ENCODE data around the gene CTNNA2.
"Not testable (repeated sequence)": the region's sequence is repeated elsewhere in the genome, so short reads cannot be mapped to it uniquely, and the experiment has no call there.

The CTNNA2 gene

DNA sequence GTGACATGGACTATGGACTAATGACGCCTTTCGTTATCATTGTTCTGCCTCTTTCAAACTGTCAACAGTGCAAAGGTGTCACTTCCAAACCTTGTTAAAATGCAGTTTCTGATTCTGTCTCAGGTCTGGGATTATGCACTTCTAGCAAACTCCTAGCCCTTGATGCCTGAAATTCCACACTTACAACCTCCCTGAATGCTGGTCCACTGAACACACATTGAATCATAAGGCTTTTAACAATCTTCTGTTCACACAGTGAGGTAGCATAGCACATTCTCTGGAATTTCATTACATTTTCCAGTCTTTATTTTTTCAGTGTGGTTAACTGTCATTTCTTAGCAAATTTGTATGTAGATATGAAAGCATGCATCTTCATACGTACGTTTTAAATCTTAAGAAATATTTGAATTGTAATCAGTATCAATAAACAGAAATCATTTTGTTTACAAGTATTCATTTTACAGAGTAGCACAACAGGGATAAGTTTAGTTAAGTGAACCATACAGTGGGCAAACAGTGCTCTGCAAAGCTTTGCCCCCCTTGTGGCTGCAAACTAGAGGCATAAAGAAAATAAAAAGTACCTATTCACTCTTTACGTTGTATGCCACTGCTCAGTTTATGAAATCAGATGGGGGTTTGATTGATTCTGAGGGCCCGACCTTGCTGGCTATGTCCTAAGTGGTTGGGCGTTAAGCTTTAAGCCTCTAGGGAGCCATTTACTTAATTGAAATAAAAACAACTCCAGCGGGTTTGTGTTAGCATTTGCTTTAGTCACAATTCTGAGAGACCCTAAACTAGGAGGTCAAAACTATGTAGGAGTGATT is 540.9 kb downstream of the CTNNA2 start:
- DNase-seq: no peak

DNA sequence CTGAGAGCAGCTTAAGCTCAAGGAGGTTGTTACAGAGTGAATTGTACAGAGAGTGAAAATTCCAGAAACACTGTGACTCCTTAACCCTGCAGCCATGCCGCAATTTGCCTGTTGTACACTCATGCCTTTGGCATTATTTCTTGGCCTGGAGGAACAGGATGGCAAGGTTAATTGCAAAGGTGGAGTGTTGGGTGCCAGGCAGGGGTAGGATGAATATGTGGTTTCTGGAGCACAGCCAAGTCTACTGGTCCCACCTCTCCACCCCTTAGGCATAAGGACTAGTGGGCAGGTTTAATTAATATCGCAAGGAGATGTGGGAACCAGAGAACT is 541.5 kb downstream of the CTNNA2 start:
- DNase-seq: no peak

DNA sequence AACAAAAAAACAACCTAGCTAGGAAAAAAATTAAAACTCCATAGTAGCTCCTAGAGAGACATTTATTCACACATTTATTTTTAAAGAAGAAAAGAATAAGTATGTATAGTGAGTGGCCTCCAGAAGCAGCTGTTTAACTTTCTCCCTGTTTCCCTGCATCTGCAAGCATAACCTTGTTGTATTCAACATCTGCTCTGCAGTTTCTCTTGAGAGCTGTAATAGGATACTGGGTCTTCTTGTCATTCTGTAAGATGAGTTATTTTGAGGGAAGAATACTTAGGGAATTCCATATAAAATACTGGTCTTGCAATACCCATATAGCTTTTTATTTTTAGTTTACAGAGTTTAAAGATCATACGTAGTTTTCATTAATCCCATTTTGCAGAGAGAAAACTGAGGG is 545.1 kb downstream of the CTNNA2 start:
- no peak for DNase-seq

DNA sequence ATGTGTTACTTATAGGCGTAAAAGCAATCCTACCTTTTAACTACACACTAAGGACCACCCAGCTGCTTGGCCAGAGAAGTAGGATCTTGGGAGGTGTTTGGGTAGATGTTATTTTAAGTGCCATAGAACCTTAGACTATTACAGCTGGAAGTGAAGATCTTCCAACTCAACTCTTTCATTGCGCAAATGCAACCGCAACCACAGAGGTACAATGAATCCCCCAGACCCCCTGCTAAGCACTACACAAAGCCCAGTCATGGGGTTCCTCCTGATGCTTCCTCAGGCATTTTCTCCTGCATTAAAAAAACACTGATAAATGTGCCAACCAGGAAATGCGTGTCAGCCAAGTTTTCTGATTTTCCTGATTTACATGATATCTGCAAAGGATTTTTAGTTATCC is 545.7 kb downstream of the CTNNA2 start:
- DNase-seq: no peak

DNA sequence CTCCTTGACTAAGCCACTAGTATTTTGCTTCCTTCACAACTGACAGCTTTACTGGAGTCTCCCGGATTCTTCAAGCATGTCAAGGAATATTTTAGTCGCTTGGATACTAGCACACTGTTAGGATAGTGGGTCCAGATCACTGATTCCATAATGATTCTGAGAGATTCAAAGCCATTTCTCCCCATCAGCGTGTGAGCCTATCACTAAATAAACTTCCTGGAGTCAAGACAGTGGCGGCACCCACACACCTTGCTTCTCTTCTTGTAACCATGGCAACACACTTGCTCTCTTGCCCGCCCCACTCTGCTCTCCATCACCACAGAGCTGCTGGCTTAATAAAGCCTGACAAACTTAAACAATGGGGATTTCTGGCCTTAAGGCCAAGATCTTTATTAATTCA is 546.6 kb downstream of the CTNNA2 start:
- DNase-seq: no peak

DNA sequence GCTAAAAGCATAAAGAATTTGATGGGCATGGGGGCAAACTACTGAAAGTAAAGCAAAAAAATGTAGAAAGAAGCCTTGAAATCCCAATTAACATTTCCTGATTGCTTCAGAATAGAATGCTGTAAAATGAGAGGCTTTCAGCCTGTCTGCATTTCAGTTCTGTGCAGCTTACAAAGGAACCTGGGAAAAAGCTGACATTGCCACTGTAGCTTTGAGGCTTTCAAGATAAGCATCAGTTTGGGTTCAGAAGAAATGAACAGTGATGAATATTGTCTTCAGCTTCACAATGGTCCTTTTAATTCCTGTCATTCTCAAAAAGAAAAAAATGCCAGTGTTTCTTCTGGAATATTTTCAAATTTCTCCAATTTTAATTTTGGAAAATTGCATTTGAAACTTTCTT is 549.0 kb downstream of the CTNNA2 start:
- no peak for DNase-seq

DNA sequence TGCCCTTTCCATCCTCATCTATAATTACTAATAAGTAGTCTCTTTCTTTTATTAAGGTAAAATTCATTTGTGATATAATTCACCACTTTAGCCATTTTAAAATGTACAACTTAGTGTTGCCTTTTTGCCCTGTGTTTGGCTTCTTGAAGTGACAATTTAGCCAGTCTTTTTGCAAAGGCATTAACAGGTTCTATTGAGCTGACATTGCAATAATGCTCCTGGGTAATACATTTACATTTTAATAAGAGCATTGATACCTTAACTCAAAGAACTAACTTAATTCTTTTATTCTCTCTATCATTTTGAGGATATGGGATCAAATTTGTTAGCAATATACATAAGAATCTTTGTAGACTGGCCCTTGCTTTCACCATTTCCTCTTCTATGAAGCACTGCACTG is 549.4 kb downstream of the CTNNA2 start:
- no peak for DNase-seq

DNA sequence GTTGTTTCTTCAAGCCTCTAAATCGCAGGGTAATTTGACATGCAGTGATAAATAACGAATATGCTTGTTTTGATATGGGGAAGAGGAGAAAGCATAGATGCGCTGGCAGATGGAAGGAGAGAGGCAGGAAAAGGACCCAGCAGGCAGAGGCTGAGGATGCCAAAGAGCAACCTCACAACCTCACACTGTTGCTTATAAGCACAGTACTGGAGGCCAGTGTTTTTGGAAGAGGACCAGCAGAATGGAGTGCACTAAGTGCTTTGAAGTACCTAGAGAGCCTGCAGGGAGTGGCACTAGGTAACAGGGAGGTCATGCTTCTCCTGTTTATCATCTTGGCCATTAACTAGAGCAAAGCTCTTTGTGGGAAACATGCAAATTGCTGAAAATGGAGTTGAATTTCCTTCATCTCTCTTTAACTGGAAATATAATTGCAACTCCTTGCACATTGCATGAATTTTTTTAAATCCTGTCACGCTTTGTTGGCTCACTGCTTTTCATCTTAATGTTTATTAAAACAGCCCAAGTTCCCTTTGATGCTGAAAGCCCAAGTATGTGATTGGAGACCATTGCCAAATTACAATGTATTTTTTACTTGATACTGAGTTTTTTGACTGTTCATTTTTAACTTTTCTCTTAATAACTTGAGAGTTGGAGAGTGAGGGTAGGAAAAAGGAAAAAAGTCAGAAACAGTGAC is 555.3 kb downstream of the CTNNA2 start:
- DNase-seq: no peak

DNA sequence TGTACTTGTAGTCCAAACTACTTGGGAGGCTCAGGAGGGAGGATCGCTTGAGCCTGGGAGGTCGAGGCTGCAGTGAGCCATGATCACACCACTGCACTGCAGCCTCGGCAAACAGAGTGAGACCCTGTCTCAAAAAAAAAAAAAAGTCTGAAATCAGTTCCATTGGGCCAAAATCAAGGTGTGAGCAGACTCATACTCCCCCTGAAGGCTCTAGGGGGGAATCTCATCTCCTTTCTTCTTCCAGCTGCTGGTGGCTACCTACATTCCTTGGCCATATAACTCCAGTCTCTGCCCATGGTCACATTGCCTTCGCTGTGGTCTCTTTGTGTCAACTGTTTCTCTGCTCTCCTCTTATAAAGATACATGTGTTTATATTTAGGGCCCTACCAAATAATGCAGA is 557.7 kb downstream of the CTNNA2 start:
- no peak for DNase-seq

DNA sequence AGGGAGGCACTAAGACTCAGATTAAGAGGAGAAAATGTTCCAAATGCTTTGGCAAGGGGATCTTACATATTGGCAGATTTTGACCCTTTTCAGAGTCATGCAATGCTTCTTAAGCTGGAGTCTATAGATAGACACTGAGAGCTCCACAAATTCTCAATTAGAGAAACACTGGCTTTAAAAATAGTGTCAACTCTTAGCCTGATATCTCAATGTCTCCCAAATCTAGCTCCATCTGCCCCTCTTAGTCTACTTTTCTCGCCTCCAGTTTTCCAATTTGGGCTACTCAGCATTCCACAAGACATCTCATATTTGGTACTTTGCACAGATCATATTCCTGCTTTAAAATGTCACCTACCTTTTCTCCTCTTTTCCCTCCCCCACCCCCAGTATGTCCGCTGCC is 559.1 kb downstream of the CTNNA2 start:
- DNase-seq: no peak

DNA sequence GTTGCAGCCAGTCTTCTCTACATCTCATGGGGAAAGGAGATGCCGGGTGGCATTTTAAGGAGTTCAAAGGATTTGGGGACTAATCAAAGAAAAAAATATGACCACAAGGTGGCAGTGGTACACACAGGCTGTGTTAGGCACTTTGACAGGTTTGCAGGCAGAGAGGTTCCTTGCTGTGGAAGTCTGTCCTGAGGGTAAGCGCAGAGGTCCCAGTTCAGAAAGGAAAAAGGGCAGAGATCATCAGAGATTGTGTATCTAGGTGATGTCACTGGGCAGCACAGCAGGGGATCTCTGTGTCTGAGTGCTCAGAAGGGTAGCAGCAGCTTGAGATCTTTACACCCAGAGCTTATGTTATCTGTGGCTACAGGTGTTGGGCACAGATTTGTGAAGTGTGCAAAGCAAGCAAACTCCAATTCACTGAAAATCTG is 560.3 kb downstream of the CTNNA2 start:
- DNase-seq: peak; percentile 79

DNA sequence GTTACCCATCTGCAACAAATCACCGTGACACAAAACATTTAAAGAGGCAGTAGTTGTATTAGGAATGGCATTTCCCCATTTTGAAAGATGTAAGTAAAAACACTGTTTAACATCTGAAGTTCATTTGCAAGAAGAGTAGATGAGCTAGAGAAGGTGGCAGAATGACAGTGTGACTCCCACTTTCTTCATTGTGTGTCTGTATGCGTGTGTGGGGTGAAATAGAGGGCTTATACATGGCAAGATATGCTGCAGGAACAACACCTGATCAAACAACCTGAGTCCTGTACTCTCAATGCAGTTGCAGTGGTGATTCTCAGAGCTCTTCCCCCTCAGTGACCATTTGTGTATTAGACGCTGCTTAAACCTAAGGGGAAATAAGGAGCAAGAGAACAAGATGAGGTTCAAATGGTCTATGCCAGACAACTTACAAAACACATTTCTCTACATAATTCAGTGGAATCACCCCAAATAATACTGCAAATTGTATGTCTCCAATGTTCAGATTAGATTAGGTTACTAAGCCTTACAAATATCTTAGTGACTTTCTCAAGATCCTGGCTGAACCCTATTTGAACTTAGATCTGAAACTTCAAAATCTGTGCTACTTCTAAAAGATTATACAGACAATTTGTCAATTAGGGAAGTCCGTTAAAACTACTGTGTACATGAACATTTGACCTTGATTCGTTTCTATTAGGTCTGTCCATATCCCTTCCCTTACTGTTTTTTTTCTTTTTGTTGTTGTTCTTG is 561.6 kb downstream of the CTNNA2 start:
- DNase-seq: no peak

DNA sequence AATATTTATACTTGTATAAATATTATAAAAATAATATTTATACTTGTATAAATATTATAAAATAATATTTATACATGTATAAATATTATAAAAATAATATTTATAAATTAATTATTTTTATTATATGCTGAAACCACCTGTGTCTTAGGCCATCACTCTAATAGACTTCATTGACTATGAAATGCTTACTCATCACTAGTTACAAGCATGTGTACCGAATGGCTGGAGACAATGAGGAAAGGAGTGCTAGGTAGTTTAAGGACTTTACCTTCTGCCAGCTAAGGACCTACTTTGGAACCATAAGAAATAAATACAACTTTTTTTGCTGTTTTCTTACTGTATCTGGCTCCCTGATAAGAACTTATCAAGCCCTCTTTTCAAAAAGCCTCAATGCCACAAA is 562.9 kb downstream of the CTNNA2 start:
- DNase-seq: no peak

DNA sequence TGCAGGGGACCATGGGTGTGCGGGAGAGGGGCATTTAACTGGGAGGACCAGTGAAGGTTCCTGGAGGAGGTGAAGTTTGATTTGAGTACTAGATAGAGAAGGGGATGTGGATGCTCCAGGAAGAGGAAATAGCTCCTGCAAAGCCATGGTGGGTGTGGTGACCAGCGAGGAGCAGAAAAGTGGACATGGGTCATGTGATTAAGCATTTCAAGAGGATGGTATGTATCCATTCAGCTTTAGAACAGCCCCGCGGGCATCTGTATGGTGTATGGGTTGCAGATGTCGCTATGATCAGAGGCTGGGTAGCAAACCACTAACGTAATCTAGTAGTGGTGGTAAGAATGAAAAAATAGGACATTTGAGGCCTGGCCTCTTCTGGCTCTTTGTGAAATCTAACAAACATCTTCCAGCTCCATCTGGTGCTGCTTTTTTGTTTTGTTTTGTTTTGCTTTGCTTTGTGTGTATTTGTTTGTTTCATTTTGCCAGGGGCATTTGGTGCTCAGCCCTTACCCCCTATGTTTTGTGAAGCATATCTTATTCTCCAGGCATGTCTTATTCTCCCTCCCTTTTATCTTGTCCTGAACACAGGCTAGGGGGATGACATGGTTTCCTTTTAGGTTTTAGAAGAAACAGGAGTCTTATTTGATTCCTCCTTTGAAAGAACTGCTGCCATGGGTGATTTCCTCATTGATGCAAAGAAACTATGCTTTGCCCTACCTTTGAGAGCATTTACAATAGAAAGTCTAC is 565.6 kb downstream of the CTNNA2 start:
- DNase-seq: no peak

DNA sequence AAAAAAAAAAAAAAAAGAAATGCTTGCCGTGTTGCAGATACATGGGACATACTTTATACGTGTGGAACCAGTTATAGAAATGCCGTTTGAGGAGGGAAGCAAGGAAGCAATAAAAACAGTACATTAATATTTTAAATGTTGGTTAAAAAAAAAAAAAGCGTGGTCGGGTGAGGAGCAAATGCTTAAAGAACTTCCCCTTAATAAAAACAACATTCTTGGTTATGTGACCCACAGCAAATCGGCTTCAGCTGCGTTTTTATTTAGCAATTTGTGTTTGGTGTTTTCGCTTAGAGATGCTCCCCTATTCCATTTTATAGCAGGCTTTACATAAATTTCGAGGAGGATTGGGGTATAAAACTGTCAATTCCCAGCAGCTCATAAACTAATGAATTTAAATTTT is 568.1 kb downstream of the CTNNA2 start:
- peak; percentile 14 for DNase-seq

DNA sequence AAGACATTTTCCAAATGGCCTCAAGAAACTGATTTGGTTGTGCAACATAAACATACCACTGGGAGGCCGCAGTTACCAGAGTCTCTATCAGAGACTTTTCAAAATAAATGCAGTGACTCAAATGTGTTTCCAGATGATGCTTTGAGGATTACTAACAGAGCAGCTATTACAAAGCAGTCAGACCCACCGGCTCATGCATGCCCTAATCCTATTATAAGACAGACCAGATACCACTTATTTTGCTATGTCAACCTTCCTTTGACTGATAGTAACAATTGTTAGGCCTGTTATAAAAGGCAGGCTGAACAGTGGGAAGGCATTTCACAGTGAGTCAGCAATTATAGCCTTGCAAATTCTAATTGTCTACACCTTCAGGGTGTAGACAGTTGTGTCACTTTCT is 574.0 kb downstream of the CTNNA2 start:
- DNase-seq: peak; percentile 6

DNA sequence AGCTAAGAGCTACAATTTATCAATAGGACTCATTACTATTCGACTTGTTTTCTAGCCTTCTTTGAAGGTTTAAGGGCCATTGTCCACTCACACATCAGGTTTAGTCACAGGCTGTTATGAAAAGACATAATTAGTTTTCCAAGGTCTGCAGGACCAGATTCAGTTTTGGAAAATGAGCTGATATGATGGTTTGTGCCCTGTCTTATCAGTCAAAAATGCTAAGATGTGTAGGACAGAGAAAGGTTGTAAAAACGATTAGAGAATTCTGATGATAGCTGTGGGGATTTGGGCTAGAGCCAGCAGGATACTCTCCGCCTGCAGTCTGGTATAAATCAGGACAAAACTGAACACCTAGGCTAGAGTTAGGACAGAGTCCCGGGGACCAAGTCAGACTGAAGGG is 578.4 kb downstream of the CTNNA2 start:
- no peak for DNase-seq

DNA sequence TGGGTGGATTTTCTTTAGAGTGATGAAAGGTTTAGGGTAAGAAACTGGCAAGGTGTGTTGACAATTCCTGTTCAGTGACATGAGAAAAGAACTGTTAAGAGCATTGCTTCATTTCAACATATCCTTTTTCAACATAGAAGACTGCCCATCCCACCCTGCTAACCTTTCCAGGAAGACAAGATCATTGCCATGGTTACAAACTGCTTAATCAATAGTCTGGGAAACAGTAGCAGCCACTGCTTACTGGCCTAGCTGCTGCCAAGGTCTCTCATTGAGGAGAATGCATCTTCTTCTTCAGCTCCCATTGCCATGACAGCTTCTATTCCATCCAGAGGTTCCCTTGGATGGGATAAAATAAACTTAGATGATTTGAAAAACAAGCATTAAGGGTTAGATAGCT is 579.6 kb downstream of the CTNNA2 start:
- DNase-seq: no peak

DNA sequence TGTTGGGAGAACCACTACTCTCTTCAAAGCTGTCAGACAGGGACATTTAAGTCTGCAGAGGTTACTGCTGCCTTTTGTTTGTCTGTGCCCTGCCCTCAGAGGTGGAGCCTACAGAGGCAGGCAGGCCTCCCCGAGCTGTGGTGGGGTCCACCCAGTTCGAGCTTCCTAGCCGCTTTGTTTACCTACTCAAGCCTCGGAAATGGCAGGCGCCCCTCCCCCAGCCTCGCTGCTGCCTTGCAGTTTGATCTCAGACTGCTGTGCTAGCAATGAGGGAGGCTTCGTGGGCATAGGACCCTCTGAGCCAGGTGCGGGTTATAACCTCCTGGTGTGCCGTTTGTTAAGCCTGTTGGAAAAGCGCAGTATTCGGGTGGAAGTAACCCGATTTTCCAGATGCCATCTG is 585.7 kb downstream of the CTNNA2 start:
- not testable (repeated sequence) for DNase-seq

DNA sequence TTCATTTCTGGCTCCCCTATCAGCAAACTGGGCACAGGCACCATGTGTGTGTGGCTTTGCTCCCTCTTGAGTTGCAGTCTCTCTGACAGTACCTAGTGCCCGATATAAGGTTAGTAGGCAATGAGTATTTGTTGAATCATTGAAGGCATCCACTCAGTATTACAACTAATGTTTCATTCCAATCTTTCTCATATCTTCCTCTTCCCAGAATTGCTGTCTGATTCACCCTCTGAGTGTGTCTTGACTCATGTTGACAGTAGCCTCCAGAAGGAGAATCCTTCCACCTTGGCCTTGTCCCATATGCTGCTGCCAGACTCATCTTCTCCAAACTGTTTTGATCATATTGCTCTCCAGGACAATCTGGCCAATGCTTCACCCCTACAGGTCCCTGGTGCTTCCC is 589.2 kb downstream of the CTNNA2 start:
- no peak for DNase-seq

DNA sequence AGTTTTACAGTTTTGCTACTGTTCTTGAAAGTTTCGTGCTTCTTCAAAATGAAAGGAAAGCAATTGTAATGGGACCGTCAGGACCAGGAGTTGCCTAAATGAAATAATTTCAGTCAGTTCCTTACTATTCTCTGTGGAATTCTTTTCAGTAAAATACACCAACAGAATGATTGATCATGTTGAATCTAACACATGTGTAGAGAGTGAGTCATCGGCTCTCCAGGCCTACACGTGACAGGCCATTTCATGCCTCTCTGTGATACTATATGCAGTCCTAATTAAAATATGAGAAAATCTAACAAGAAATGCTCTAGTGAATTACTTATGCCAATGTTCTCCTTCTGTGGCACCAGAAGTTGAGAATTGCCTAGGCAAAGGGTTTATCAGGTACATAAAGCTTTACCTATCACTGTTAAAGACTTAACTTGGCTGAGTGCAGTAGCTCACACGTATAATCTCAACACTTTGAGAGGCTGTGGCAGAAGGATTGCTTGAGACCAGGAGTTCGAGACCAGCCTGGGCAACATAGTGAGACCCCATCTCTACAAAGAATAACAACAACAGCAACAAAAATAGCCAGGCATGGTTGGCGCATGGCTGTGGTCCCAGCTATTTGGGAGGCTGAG is 592.3 kb downstream of the CTNNA2 start:
- DNase-seq: no peak

DNA sequence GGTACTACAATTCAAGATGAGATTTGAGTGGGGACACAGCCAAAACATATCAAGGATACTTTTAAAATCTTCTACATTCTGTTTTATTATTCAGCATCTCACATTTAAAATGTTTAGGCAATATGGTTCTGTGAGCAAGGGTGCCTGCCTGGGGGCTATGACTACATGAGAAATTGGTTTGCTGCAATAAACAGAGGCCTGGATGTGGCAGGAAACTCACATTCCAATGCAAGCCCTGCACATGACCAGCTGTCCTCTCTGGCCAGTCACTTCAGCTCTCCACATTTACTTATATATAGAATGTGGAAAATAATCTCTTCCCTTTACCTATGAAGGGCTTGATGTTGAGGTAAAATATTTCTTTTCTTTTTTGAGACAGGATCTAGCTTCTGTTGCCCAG is 598.3 kb downstream of the CTNNA2 start:
- DNase-seq: no peak

DNA sequence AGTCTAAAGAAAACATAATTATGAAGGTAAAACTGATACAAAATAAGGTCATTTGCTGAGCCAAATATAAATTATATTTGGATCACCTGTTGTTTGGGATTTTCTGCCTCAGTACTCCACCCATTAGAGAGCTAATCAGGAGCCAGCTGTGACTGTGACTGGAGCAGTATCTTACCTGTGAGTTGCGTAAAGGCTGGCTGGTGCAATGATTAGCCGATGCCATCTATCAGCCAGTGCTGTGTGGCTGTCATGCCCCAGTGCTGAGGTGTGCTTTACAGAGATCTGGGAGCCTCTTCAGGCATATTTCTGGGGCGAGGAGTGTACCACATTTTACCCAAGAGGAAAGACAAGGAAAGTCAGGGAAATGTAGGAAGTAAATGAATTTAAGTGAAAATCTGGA is 599.9 kb downstream of the CTNNA2 start:
- DNase-seq: no peak
